ENCODE measurements around the gene PXT1.

DNA sequence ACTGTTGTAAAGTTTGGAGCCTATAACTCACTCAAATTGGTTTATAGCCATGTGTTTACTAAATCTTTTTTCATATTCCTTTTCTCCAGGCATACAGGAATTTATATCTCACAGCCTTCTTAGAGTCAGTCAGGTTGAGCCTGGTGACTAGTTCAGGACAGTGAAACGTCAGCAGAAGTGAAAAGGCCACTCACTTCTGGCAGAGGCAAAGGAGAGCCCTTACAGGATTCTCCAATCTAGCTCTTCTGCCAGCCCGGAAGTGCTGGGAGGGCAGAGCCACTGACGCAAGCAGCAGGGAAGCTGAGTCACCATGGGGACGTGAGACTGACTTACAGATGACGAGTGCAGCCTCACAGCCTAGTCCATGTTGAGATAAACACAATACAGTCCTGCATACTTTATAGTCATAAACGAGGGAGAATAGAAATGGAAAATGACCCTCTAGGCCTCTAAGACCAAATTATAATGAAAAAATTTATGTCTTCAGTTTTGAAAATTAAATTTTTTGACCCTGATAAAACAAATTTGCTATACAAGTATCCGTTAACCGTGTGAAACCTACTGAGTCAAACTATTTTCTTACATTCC lies 1.3 kb downstream of the PXT1 start:
- TF ChIP-seq SMARCE1 (IDR thresholded peaks at IDR 0.05) (peak; percentile 48; the same call in 1 of the 2 replicates), ERF (CRISPR knock-in tag; IDR thresholded peaks at IDR 0.05) (no peak), ZBTB8A (IDR thresholded peaks at IDR 0.05; ENCODE audit: partially characterized antibody) (no peak), RCOR1 (IDR thresholded peaks at IDR 0.05; ENCODE audit: borderline replicate concordance in 1 of 2, low read depth in 2 of 2, low read length in 2 of 2) (peak in 1 of 2 experiments; percentile 92; a peak in 2 of 4 replicates), NR3C1 (CRISPR knock-in tag; IDR thresholded peaks at IDR 0.05) (no peak), GTF2E2 (tag; IDR thresholded peaks at IDR 0.05) (no peak; the same call in none of the 2 replicates), ARID2 (IDR thresholded peaks at IDR 0.05) (no peak)
- TF ChIP-seq, protein P1, sequence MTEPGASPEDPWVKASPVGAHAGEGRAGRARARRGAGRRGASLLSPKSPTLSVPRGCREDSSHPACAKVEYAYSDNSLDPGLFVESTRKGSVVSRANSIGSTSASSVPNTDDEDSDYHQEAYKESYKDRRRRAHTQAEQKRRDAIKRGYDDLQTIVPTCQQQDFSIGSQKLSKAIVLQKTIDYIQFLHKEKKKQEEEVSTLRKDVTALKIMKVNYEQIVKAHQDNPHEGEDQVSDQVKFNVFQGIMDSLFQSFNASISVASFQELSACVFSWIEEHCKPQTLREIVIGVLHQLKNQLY (CRISPR knock-in tag; conservative IDR thresholded peaks at IDR 0.05), result no peak
- TF ChIP-seq, protein P2, sequence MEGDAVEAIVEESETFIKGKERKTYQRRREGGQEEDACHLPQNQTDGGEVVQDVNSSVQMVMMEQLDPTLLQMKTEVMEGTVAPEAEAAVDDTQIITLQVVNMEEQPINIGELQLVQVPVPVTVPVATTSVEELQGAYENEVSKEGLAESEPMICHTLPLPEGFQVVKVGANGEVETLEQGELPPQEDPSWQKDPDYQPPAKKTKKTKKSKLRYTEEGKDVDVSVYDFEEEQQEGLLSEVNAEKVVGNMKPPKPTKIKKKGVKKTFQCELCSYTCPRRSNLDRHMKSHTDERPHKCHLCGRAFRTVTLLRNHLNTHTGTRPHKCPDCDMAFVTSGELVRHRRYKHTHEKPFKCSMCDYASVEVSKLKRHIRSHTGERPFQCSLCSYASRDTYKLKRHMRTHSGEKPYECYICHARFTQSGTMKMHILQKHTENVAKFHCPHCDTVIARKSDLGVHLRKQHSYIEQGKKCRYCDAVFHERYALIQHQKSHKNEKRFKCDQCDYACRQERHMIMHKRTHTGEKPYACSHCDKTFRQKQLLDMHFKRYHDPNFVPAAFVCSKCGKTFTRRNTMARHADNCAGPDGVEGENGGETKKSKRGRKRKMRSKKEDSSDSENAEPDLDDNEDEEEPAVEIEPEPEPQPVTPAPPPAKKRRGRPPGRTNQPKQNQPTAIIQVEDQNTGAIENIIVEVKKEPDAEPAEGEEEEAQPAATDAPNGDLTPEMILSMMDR (IDR thresholded peaks at IDR 0.05 in 2 of 3, conservative IDR thresholded peaks at IDR 0.05 in 1 of 3; ENCODE audit: insufficient read depth in 2 of 3, low read depth in 1 of 3, low read length in 3 of 3), result no peak
- TF ChIP-seq, protein P3, sequence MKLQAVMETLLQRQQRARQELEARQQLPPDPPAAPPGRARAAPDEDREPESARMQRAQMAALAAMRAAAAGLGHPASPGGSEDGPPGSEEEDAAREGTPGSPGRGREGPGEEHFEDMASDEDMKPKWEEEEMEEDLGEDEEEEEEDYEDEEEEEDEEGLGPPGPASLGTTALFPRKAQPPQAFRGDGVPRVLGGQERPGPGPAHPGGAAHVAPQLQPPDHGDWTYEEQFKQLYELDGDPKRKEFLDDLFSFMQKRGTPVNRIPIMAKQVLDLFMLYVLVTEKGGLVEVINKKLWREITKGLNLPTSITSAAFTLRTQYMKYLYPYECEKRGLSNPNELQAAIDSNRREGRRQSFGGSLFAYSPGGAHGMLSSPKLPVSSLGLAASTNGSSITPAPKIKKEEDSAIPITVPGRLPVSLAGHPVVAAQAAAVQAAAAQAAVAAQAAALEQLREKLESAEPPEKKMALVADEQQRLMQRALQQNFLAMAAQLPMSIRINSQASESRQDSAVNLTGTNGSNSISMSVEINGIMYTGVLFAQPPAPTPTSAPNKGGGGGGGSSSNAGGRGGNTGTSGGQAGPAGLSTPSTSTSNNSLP (IDR thresholded peaks at IDR 0.05; ENCODE audit: borderline replicate concordance, low read depth, low read length), result no peak
